HG03558 (cell line): Measurements from ENCODE around the gene RANBP9.

Source experiments
- ATAC-seq: cut with Tn5 transposase; IDR thresholded peaks from one replicate; pipeline ENCODE4 v1.9.1; 2021; ENCODE audit warnings: moderate number of reproducible peaks; ENCODE audit not compliant: unreplicated experiment; ENCODE audit errors: extremely low read depth

The RANBP9 gene

DNA sequence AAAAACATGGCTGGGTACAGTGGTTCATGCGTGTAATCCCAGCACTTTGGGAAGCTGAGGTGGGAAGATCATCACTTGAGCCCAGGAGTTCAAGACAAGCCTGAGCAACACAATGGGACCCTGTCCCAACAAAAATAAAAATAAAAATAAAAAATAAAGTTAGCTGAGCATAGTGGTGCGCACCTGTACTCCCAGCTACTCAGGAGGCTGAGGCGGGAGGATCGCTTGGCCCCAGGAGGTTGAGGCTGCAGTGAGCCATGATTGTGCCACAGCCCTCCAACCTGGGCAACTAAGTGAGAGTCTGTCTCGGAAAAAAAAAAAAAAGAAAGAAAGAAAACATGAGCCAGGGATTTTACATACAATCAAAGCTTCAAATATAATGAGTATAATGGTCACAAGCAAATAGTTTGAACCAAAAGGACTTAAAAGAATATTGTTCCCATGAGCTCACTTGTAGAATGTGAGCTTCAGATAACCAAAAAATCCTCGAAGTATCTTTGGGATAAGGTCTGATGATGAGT is 31.1 kb downstream of the RANBP9 start:
- ATAC-seq, result no peak

- no peak for ATAC-seq
These were observed 31.6 kb downstream of the RANBP9 start for GRCh38 chr6:13679996-13680395.

DNA sequence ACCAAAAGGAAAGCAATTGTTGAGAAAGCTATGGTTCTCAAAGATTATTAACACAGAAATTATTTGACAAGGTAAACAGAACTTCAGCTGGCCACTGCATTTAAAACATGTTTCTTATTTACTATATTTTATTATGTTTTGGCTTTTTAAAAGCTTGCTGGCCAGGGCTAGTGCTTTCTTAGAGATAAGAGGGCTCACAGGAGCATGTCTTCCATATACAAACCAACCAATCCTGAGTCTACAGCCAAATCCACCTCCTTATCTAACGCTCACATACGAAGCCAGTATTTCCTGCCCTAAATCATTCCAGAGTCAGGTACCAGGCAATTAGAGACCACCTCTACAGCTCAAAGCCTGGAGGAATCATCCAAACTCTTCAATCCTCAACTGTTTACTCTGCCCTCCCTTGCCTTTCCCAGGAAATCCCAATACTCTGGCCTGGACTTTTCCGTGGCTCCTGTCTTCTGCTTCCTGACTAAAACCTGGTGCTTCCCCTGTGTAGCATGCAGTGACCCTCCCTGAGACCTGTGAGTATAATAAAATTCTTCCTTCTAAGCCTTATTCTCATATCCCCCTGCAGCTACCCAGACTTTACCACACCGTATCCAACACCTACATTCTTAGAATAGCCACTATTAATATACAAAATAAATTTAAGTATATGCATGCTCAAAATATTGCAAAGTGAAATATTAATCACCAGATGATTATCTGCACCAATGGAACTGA is 33.2 kb downstream of the RANBP9 start:
- ATAC-seq, result no peak

DNA sequence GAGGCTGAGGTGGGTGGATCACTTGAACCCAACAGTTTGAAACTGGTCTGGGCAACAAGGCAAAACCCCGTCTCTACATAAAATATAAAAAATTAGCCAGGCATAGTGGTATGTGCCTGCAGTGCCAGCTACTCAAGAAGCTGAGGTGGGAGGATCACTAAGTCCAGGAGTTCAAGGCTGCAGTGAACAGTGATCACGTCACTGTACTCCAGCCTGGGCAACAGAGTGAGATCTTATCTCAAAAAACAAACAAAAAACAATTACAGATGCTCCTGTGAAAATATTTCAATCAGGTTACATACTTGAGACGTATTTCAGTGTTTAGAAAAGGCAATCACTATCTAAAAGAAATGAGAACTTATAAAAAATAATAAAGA is 33.8 kb downstream of the RANBP9 start:
- ATAC-seq, result no peak

- no peak for ATAC-seq
These were observed 35.0 kb downstream of the RANBP9 start for GRCh38 chr6:13676551-13677156.

DNA sequence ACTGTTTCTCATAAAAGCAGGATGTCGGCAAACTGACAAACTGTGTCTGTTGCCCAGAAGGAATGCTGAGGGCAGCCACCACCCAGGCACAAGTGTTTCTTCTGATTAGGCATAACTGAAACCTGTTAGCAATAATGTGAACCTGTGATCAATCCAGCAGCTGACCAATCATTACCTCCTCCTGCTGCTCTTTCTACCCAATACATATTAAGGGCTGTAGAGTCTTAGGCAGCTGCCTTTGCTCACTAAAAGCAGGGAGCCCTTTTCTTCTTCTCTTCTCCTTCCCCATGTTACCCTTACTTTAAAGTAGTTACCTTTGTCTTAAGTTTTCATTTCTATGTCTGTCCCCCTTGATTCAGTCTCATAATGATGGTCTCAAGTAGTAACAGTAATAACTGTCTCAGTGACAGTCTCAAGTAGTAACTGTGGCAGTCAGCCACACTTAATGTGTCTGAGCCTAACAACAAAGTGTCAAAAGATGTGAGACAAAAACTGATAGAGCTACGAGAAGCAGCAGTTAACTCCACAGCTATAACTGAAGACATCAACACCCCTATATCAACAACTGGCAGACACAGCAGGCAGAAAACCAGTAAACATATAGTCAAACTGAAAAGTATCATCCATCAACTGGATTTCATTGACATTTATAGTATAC is 37.0 kb downstream of the RANBP9 start:
- ATAC-seq, result no peak

GRCh38 chr6:13673825-13674444 is 37.7 kb downstream of the RANBP9 start:
- no peak for ATAC-seq

GRCh38 chr6:13673368-13673767 is 38.3 kb downstream of the RANBP9 start:
- no peak for ATAC-seq

DNA sequence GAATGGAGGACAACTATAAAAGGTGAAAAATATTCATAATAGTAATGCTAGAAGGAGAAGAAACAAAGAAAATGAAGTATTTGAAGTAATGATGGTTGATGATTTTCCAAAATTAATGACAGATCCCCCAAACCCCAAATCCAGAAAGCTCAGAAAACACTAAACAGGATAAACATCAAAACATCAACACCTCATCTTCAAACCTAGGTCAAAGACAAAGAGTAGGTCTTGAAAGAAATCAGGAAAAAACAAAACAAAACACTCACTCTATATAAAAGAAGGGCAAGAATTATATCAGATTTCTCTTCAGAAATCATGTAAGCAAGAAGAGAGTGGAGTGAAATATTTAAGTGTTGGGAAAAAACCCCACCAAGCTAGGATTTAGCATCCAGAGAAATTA is 38.7 kb downstream of the RANBP9 start:
- no peak for ATAC-seq

GRCh38 chr6:13671548-13672127 is 40.0 kb downstream of the RANBP9 start:
- no peak for ATAC-seq

DNA sequence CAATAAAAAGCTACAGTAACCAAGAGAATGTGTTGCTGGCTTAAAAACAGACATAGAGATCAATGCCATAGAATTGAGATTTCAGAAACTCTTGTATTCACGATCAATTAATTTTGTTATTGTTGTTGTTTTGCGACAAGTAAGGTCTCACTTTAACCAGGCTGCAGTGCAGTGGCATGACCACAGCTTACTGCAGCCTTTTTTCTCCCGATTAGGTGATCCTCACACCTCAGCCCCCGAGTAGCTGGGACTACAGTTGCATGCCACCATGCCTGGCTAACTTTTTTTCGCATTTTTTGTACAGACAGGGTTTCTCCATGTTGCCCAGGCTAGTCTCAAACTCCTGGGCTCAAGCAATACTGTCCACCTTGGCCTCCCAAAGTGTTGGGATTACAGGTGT is 42.2 kb downstream of the RANBP9 start:
- ATAC-seq, result no peak

DNA sequence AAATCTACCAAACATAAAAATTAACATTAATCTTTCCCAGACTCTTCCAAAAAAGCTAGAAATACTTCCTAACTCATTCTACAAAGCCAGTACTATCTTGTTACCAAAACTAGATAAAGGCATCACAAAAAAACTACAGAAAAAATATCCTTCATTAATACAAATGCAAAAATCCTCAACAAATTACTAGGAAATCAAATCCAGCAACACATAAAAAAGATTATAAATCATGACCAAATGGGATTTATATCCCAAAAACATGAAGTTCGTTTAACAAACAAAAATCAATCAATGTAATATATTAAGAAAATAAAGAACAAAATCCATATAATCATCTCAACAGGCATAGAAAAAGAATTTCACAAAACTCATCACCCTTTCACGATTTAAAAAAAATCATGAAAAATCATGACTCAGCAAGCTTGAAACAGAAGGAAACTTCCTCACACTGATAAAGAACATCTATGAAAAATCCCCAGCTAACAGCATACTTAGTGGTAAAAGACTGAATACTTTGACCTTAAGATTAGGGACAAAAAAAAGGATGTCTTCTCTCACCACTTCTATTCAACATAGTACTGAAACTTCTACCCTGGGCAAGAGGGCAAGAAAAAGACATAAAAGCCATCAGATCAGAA is 43.2 kb downstream of the RANBP9 start:
- ATAC-seq, result no peak

DNA sequence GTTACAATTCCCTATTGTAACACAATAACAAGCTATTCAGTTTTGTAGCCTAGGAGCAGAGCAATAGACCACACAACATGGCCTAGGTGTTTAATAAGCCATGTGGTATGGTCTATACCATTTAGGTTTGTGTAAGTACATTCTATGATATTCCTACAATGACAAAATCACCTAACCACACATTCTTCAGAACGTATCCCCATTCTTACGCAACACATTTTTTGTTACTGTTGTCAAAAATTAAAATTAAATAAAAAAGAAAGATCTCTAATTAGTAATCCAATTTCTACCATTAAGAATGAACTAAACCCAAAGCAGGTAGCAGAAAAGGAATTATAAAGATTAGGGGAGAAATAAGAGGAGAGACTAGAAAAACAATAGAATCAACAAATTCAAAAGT is 44.0 kb downstream of the RANBP9 start:
- ATAC-seq, result no peak

- no peak for ATAC-seq
These were observed 45.2 kb downstream of the RANBP9 start for GRCh38 chr6:13666194-13667105.

GRCh38 chr6:13664703-13665352 is 46.8 kb downstream of the RANBP9 start:
- no peak for ATAC-seq

DNA sequence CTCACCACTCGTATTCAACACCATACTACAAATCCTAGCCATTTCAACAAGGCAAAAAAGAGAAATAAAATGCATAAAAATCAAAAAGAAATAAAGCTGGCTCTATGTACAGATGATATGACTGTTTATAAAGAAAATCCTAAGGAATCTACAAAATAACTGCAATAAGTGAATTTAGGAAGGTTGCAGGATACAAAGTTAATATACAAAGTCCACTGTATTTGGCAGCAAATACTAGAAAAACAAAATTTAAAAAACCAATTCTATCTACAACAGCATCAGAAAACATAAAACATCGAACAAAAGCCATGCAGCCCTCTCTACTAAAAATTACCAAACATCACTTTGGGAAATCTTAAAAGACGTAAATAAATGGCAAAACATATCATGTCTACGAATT is 47.6 kb downstream of the RANBP9 start:
- no peak for ATAC-seq

DNA sequence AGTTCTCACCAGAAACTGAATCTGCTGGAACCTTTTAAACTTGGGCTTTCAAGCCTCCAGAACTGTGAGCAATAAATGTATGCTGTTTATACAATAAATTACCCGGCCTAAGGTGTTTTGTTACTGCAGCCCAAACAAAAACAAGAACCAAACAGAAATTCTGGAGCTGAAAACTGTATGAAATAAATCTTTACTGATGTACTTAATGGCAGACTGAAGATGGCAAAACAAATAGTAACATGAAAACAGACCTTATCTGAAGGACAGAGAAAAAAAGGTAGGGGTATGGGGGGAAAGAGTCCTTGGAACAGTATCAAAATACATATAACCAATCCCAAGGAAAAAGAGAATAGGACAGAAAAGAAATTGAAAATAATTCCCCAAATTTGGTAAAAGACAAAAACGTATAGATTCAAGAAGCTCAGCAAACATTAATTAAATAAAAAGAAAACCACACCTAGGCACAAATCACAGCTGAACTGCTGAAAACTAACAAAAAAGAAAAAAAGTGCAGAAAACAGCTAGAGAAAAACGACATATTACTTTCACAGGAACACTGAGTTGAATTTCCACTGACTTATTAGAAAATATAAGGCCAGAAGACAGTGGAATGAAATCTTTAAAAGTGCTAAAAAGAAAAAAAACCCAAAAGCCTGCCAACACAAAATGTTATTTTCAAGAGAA is 48.8 kb downstream of the RANBP9 start:
- ATAC-seq, result no peak

GRCh38 chr6:13661647-13662046 is 50.0 kb downstream of the RANBP9 start:
- ATAC-seq, result no peak
